GM18873 (cell line): ENCODE data around the gene TWIST2.

Experiments used
- ATAC-seq: cut with Tn5 transposase; IDR thresholded peaks from one replicate; pipeline ENCODE4 v1.9.1; 2021; ENCODE audit warnings: mild to moderate bottlenecking, moderate library complexity, moderate number of reproducible peaks; ENCODE audit not compliant: unreplicated experiment, low FRiP score

Gene TWIST2

GRCh38 chr2:238948765-238949641, 101.1 kb downstream of the TWIST2 start:
- ATAC-seq, result no peak

GRCh38 chr2:238949710-238950345, 101.9 kb downstream of the TWIST2 start:
- ATAC-seq, result no peak

DNA sequence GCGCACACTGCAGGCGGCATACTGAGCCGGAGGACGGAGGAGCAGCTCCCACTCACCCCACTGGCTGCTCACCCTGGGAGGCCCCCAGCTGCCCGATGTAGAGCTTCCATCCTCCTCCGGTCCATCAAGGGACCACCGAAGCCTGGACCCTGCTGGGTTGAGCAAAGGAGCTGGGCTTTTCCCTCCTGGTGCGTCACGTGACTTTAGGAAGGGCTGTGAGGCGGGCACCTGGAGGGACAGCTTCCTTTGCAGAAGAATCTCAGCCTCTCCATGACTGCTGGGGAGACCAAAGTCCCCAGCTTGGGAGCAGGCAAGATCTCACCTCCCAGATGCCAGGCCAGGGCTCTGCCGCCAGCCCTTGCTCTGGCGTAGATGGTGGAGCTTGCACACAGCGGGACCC, 102.7 kb downstream of the TWIST2 start:
- ATAC-seq, result no peak

DNA sequence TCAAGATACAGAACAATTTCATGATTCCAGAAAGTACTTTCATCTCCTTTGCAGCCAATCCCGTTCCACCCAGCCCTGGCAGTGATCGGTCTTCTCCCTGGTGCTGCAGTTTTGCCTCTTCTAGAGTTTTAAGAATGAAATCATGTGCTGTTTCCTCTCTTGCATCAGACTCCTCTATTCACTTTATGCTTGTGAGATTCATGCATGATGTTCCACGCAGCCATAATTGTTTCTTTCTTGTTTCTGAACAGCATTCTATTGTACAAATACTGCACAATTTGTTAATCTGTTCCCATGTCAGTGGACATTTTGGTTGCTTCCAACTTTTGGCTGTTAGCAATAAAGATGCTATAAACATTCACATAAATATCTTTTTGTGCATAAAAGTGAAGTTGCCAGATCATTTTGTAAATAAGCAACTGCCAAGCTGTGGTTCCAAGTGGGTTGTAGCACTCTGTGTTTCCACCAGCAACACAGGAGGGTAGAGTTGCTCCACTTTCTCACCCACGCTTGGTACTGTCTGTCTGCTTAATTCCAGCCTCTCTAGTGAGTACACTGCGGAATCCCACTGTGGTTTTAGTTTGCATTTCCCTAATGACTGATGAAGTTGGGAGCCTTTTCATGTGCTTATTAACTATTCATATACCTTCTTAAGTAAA, 104.5 kb downstream of the TWIST2 start:
- no peak for ATAC-seq

GRCh38 chr2:238954841-238955591, 107.1 kb downstream of the TWIST2 start:
- no peak for ATAC-seq

DNA sequence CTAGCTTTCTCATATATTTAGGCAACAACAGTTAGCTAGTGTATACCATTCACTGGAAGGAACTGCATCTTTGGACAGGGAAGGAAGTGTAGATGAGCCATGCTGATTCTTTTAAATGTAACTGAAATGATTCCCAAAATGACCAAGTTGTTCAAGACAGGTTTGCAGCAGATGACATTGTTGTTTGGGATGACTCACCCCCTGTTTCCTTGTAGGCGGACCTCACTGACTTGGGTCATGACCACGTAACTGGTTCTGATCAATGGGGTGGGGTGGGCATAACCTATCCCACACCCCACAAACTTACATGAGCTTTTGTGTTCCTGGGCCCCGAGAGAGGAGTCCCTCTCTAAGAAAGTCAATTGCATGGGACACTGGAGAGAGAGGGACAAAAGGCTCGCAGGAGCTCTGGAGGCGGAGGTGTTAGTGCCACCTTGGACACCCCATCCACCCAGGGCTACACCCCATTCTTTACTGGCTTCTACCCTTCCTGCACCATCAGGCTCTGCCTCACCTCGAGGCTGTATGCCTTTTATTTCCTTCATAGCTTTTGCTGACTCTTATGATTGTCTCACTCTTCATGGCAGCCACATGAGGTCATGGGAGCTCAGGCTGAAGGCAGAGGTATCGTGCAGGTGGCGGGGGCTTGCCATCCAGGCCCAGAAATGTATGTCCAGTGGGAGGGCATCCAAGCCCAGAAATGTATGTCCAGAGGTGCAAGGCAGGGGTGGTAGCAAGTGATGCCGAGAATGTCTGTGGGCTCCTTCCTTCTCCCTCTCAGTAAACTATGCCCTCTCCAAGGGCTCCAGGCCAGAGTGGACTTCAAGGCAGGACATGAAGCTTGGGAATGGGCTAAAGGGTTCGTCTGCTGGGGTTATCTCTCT, 108.0 kb downstream of the TWIST2 start:
- no peak for ATAC-seq

- no peak for ATAC-seq
Measured at GRCh38 chr2:238956676-238957075, 108.8 kb downstream of the TWIST2 start.
